ENCODE measurements around the gene WRAP53.

- TF ChIP-seq CTCF (optimal IDR thresholded peaks at IDR 0.05 in 1 of 3, IDR thresholded peaks at IDR 0.05 in 1 of 3, conservative IDR thresholded peaks at IDR 0.05 in 1 of 3; ENCODE audit: extremely low read depth in 1 of 3, insufficient read depth in 2 of 3, low read length in 3 of 3) (no peak), EZH2 (IDR thresholded peaks at IDR 0.05; ENCODE audit: low read length) (no peak)
Observed at GRCh38 chr17:7677388-7678067, 10.7 kb upstream of the WRAP53 start.
